Measurements from ENCODE around the gene SLC19A1.

The SLC19A1 gene

GRCh38 chr21:45488931-45489721 lies 53.1 kb downstream of the SLC19A1 start:
- no peak for DNase-seq

- DNase-seq = no peak
Observed at GRCh38 chr21:45487891-45488600, 54.2 kb downstream of the SLC19A1 start.

- DNase-seq = no peak
Observed at GRCh38 chr21:45487161-45487806, 55.0 kb downstream of the SLC19A1 start.

GRCh38 chr21:45486443-45487160 lies 55.6 kb downstream of the SLC19A1 start:
- DNase-seq = no peak

DNA sequence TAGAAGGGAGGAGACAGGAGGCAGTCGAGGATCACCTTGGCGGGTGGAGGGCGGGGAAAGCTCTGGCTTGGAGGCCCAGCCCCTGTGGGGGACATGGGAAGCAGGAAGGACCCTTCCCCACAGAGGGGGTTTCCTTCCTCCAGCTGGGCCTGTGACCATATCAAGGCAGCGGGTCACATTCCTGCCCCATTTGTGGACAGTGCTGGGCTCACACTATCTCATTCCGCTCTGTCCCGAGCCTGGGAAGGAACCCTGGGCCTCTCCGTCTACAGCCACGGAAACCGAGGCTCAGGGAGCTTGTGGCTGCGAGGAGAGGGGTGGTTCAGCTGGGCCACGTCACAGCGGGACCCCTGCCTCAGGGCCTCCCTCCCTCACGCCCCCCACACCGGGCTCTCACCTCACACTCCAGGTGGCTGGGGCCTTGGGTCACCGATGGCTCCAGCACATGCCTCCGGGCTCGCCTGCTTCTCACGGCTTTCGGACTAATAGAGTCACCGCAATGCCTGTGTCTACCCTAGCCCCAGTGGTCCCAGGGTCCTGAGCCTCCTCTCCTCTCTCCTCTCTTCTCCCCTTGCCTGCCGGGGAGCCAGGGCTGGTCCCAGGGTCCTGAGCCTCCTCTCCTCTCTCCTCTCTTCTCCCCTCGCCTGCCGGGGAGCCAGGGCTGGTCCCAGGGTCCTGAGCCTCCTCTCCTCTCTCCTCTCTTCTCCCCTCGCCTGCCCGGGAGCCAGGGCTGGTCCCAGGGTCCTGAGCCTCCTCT lies 56.4 kb downstream of the SLC19A1 start:
- no peak for DNase-seq

- no peak for DNase-seq
Observed at GRCh38 chr21:45484318-45484717, 57.9 kb downstream of the SLC19A1 start.

DNA sequence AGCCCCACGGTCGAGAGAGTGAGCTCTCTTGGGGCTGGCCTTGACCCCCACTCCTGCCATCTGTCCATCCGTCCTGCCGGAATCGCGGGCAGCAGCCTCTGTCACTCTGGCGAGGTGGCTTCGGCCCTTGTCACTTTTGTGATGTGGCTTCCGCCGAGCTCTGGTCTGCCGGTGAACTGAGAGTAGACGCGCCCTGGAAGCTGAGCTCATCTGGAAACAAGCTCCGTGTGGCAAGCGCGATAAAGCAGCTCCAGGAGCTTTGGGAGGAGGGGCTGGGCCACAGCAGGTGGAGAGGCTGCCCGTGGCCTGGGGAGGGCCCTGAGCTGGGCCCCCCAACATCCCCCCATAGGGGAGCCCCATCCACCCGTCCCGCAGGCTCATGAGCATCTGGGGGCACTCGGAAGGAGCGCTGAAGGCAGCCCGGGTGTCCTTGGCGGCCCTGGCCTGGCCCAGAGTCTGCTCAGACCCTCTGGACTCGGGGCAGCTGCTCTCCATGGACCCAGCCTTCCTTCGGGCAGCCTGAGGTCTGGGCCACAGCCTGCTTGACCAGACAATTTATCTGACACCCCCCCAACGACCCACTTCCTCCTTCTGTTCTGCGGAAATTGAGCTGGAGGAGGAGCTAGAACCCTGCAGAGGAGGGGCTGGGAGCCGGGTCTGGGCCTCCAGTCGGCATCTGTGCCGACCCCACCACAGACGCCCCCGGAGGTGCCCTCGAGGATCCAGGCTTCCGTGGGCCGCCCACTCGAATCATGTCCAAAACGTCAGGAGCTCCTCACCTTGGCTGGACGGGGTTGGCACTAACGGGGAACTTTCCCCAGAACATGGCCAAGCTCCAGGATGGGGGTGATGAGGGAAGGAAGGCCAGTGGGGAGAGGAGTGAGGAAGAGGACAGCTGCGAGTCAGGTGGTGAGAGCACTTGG lies 59.1 kb downstream of the SLC19A1 start:
- DNase-seq = no peak

- no peak for DNase-seq
Observed at GRCh38 chr21:45481977-45482898, 60.0 kb downstream of the SLC19A1 start.

- DNase-seq = no peak
Observed at GRCh38 chr21:45481566-45481965, 60.7 kb downstream of the SLC19A1 start.

DNA sequence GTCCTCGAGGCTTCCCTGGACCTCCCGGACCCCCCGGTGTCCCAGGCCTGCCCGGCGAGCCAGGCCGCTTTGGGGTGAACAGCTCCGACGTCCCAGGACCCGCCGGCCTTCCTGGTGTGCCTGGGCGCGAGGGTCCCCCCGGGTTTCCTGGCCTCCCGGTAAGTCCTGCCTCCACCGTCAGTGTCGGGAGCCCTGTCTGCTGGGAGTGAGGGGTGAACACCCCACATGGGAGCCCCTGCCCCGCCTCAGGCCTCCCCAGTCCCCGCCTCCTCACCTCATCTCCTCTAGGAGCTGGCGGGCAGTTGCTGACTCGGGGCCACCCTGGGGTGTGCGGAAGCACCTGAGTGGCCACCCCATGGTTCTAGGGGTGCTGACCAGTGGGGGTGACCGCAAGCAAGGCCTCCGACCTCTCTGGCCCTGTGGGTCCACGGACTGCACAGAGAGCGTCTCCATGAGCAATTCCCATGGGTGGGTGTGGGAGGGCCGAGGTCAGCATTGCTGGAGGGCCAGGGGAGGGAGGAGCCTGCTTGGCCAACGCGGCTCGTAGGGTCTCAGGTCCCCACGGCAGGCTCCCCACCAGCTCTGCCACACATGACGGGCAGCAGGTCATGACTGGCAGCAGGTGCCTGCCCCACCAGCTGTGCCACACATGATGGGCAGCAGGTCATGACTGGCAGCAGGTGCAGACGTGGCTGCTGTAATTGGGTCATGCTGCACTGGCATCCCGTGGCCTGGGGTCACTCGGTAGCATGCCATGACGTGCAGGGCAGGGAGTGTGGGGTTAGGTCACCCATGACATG lies 61.3 kb downstream of the SLC19A1 start:
- no peak for DNase-seq

- DNase-seq = no peak
Observed at GRCh38 chr21:45479691-45480675, 62.3 kb downstream of the SLC19A1 start.

DNA sequence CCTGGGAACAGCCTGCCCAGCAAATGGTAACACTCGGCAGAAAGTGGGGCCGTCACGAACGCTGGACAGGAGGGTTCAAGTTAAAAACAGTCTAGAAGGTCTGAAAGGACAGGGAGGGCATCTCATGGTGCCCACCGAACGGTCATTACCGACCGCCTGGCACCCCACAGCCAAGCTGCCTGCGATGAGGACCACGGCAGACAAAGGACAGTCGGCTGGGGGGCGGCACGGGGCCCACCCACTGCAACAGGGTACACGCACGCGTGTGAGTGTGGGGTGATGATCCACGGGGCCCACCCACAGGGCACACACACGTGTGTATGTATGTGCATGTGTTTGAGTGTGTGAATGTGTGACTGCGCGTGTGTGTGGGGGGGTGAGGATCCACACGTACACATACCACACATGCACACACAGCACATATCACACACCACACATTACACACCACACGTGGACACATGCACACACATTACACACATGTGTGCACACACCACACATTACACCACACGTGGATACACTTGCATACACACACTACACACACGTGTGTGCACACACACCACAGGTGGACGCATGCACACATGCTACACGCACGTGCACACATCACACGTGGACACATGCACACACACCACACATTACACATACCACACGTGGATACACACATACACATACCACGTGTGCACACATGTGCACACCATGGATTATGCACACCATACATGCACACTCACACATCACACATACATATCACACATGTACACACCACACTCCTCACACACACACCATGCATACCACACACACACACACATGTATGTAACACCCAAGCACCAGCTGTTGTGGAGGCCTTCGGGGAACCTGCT lies 63.2 kb downstream of the SLC19A1 start:
- no peak for DNase-seq

DNA sequence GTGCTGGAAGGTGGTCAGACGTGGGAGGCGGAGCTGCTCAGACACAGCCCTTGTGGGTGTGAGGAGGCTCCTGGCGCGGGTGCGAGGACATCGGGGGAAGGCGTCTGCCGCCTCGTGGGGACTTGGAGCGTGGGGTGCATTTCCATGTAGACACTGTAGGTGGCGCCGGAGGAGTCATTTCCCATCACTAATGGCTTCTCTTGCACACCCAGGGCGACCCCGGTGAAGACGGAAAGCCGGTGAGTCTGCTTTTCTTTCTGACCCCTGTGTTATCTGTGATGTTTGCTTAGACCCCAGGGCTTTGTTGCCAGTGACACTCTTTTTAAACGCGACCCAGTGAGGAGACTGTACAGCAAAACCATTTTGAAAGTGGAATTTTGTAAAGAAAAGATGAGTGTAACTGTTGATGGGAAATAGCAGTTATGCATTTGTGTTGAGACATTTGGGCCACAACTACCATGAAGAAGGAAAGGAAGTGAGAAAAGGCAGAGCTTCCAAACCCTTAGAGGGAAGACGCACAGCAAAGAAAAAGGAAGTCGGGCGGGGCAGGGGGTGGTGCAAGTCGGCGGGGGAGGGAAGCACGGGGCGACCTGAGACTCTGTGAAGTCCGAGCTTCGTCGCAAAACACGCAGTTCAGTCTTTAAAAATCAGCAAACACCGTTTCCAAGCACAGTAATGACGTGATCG lies 64.0 kb downstream of the SLC19A1 start:
- DNase-seq = peak; percentile 38

DNA sequence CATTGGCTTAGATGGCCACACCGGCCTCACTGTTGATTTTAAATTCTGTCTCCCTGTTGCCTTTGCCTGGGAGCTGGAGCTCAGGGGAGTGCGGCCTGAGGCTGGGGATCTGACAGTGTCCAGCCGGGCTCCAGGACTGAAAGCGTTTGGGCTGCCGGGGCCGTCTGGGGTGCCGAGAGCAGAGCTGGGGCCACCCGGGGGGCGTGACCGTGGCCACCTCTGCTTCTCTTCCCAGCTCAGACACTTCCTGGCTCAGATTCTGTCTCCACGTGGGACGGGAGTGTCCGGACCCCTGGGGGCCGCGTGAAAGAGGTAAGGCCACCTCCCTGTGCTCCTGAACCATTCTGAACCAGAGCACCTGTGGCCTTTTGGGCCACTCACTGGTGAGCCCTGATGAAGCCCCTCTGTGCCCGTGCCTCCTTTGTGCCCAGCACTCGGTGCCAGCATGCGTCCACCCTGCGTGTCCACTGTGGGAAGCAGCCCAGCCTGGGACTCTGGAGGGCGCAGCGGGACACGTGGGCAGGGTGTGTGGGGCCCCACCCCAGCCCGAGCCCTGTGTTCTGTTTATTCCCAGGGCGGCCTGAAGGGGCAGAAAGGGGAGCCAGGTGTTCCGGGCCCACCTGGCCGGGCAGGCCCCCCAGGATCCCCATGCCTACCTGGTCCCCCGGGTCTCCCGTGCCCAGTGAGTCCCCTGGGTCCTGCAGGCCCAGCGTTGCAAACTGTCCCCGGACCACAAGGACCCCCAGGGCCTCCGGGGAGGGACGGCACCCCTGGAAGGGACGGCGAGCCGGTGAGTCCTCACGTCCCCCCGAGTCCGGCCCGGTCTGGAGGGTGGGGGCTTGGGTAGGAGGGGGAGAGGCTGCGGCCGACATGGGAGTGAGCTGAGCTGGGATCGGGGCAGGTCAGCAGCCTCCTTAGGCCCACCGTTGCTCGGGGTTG lies 64.8 kb downstream of the SLC19A1 start:
- DNase-seq = no peak

- no peak for DNase-seq
Observed at GRCh38 chr21:45476582-45476981, 65.7 kb downstream of the SLC19A1 start.

Data from NCI-H748 treated with DMSO at 0.1 percent for 48 hours (cell line).